SK-N-SH (cell line): ENCODE data around the gene ICAM5.

Experiments
- EZH2phosphoT487 ChIP-seq: fragments of 200-600 bp; sonication (generic); IDR thresholded peaks from 2 replicates; pipeline ENCODE4 v1.6.1; 2017; ENCODE audit warnings: low read depth, mixed run types, mild to moderate bottlenecking, antibody characterized with exemption, moderate library complexity, borderline replicate concordance
- NRF1 ChIP-seq: IDR thresholded peaks from 2 replicates; pipeline ENCODE4 v1.6.1; 2012; ENCODE audit warnings: low read depth, mild to moderate bottlenecking, low read length
- RAD21 ChIP-seq: IDR thresholded peaks from 2 replicates; pipeline ENCODE4 v1.6.1; 2012; ENCODE audit warnings: mild to moderate bottlenecking, low read length
- SIN3A ChIP-seq: IDR thresholded peaks from 2 replicates; pipeline ENCODE4 v1.6.1; 2012; ENCODE audit warnings: low read depth, mild to moderate bottlenecking, low read length, moderate library complexity, borderline replicate concordance
- TF ChIP-seq, protein P1 (sequence below): fragments of 200-600 bp; sonication (generic); IDR thresholded peaks from 2 replicates; pipeline ENCODE4 v1.6.1; 2017; ENCODE audit warnings: antibody characterized with exemption, mild to moderate bottlenecking, moderate library complexity
- TF ChIP-seq, protein P2 (sequence below): IDR thresholded peaks from 2 replicates; pipeline ENCODE4 v1.4.0; 2012; ENCODE audit warnings: low read depth, borderline replicate concordance

DNA sequence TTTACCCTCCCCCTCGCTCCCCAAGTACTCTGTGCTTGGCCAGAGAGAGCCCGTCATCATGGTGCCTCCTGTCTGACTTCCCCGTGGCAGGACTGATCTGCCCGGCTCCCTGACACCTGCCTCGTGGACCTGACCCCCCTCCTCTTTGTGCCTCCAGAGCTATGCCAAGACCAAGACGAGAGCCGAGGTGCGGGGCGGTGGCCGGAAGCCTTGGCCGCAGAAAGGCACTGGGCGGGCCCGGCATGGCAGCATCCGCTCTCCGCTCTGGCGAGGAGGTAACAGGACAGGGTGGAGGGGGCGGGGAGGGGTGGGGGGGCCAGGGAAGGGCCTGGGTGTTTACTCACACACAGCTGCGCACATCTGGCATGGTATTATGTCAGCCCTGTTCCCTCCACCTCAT lies 33.2 kb upstream of the ICAM5 start:
- TF ChIP-seq EZH2phosphoT487 (no peak), NRF1 (no peak), SIN3A (no peak), RAD21 (no peak)
- TF ChIP-seq, protein P1, sequence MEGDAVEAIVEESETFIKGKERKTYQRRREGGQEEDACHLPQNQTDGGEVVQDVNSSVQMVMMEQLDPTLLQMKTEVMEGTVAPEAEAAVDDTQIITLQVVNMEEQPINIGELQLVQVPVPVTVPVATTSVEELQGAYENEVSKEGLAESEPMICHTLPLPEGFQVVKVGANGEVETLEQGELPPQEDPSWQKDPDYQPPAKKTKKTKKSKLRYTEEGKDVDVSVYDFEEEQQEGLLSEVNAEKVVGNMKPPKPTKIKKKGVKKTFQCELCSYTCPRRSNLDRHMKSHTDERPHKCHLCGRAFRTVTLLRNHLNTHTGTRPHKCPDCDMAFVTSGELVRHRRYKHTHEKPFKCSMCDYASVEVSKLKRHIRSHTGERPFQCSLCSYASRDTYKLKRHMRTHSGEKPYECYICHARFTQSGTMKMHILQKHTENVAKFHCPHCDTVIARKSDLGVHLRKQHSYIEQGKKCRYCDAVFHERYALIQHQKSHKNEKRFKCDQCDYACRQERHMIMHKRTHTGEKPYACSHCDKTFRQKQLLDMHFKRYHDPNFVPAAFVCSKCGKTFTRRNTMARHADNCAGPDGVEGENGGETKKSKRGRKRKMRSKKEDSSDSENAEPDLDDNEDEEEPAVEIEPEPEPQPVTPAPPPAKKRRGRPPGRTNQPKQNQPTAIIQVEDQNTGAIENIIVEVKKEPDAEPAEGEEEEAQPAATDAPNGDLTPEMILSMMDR = no peak
- TF ChIP-seq, protein P2, sequence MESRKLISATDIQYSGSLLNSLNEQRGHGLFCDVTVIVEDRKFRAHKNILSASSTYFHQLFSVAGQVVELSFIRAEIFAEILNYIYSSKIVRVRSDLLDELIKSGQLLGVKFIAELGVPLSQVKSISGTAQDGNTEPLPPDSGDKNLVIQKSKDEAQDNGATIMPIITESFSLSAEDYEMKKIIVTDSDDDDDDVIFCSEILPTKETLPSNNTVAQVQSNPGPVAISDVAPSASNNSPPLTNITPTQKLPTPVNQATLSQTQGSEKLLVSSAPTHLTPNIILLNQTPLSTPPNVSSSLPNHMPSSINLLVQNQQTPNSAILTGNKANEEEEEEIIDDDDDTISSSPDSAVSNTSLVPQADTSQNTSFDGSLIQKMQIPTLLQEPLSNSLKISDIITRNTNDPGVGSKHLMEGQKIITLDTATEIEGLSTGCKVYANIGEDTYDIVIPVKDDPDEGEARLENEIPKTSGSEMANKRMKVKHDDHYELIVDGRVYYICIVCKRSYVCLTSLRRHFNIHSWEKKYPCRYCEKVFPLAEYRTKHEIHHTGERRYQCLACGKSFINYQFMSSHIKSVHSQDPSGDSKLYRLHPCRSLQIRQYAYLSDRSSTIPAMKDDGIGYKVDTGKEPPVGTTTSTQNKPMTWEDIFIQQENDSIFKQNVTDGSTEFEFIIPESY = no peak
